Astrocyte (in vitro differentiated cells and primary cell): ENCODE results near the gene SYT2.
"Not testable (repeated sequence)": the region's sequence is repeated elsewhere in the genome, so short reads cannot be mapped to it uniquely, and the experiment has no call there.

Experiments used
- EZH2 ChIP-seq: IDR thresholded peaks from 2 replicates; pipeline ENCODE4 v1.6.1; 2012; ENCODE audit warnings: mild to moderate bottlenecking, low read length, inconsistent platforms; ENCODE audit not compliant: insufficient read depth
- TF ChIP-seq, protein P1 (sequence below): IDR thresholded peaks from 2 replicates; pipeline ENCODE4 v1.5.1; 2011; ENCODE audit warnings: low read depth, mild to moderate bottlenecking, inconsistent platforms, low read length, moderate library complexity; ENCODE audit not compliant: insufficient read depth

- TF ChIP-seq, protein P1, sequence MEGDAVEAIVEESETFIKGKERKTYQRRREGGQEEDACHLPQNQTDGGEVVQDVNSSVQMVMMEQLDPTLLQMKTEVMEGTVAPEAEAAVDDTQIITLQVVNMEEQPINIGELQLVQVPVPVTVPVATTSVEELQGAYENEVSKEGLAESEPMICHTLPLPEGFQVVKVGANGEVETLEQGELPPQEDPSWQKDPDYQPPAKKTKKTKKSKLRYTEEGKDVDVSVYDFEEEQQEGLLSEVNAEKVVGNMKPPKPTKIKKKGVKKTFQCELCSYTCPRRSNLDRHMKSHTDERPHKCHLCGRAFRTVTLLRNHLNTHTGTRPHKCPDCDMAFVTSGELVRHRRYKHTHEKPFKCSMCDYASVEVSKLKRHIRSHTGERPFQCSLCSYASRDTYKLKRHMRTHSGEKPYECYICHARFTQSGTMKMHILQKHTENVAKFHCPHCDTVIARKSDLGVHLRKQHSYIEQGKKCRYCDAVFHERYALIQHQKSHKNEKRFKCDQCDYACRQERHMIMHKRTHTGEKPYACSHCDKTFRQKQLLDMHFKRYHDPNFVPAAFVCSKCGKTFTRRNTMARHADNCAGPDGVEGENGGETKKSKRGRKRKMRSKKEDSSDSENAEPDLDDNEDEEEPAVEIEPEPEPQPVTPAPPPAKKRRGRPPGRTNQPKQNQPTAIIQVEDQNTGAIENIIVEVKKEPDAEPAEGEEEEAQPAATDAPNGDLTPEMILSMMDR: not testable (repeated sequence)
- TF ChIP-seq EZH2: not testable (repeated sequence)
Measured at GRCh38 chr1:202582350-202582749, 127.9 kb downstream of the SYT2 start.
